ENCODE results near the gene SLC7A10.
"Not testable (repeated sequence)": the region's sequence is repeated elsewhere in the genome, so short reads cannot be mapped to it uniquely, and the experiment has no call there.

Gene SLC7A10

GRCh38 chr19:33219261-33219815, 6.3 kb downstream of the SLC7A10 start:
- no peak overlapping the region for H3K4me3 ChIP-seq (ENCODE audit: low read depth, low read length)

GRCh38 chr19:33217881-33218280, 7.8 kb downstream of the SLC7A10 start:
- no peak overlapping the region for H3K4me3 ChIP-seq (ENCODE audit: low read depth, low read length)

GRCh38 chr19:33216198-33216830, 9.3 kb downstream of the SLC7A10 start:
- H3K4me3 ChIP-seq (ENCODE audit: low read depth, low read length): no peak overlapping the region

GRCh38 chr19:33215438-33216197, 10.0 kb downstream of the SLC7A10 start:
- H3K4me3 ChIP-seq (ENCODE audit: low read depth, low read length): no peak overlapping the region

DNA sequence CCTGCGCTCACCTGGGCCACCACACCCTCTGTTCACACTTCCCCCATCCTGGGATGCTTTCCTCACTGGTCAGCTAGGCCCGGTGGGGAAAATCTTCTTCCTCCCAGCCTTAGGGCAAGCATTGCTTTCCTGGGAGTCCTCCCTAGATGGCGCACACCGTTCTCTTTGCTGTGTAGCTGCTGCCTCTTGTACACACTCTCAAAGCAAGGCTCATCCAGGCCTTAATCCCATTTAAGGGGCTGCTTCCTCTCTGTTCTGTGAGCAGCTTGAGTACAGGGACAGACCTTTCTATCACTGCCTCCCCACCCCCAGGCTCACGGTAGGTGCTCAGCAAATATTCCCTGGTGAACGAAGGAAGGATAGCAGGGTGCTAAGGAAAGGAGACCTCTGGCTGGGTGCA, 11.1 kb downstream of the SLC7A10 start:
- H3K4me3 ChIP-seq (ENCODE audit: low read depth, low read length): no peak overlapping the region

DNA sequence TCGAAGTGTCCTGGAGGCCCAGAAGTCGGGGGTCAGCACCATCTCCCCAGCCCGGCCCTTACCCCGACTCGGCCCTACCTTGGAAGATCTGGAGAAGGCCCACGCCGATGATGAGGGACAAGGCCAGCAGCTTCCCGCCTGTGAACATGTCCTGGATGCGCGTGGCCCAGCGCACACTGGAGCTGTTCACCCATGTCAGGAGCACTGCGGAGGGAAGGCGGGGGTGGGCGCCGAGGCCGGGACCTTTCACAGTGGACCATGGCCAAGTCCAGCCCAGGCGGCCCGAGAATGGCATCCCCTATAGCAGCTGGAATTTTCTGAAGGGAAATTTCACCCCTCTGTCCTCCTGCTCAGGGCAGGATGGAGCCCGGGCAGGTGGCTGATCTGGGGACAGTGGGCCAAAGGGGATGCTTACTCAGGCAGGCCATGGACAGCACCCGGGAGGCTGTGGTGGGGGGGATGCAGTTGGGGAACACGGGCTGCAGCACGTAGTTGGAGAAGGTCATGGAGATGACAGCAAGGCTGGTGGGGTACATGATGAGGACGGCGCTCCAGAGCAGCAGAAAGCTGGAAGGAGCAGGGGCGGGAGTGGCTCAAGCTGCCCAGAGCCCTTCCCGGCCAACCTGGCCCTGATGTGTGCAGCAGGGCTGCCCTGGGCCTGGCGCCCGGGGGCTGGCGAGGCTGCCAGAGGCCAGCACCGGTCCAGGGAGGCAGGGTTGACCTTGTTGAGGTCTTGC, 13.0 kb downstream of the SLC7A10 start:
- H3K4me3 ChIP-seq (ENCODE audit: low read depth, low read length): no peak overlapping the region

- no peak overlapping the region for H3K4me3 ChIP-seq (ENCODE audit: low read depth, low read length)
Observed at GRCh38 chr19:33211794-33212435, 13.7 kb downstream of the SLC7A10 start.

- H3K4me3 ChIP-seq (ENCODE audit: low read depth, low read length): no peak overlapping the region
Observed at GRCh38 chr19:33210266-33210940, 15.2 kb downstream of the SLC7A10 start.

DNA sequence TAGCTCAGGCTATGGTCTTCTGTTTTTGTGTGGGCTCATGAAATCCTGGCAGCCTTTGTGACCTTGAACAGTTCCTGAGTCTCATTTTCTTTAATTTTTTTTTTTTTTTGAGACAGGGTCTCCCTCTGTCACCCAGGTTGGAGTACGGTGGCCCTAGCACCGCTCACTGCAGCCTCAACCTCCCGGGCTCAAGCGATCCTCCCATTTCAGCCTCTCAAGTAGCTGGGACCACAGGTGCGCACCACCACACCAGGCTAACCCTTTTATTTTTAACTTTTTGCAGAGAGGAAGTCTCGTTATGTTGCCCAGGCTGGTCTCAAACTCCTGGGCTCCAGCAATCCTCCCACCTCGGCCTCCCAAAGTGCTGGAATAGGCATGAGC, 15.8 kb downstream of the SLC7A10 start:
- H3K4me3 ChIP-seq (ENCODE audit: low read depth, low read length): not testable (repeated sequence)

DNA sequence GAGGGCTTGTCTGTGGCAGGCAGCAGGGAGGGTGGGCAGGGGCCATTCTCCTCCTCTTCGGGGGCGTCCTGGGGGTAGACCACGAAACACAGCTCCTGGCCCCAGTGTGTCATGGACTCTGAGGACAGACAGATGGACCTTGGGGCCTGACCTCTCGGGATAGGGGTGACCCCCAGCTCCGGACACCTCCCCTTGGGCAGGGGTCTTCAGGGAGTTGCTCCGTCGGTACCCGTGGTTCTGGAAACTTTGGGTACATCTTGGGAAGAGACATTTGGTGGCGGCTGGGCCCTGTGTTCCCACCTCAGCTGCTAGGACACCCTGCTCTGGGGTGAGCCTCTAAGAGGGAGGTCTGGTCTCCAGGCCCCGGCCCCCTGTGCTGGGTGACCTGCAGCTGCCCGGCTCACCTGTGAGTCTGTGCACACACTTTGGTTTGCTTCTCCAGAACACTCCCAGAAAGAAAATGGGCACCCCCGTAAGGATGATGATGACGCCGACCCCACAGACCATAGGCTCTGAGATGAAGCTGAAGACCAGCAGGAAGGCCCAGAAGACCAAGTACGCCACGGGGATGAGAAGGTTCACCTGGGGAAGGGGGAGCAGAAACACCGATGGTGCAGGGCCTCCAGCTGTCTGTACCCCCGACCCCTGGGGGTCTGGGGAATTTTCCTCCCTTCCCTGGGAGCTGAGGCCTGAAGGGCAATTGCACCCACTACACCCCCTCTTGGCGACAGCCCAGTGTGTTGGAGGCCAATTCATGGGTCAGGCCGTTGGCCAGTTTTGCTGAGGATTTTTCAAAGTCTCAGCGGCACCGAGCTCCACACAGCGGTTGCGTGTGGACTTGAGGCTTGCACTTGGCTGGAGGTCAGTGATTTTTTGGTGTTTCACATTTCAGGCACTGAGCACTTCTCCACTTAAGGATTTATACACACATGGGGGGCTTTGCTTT, 16.5 kb downstream of the SLC7A10 start:
- no peak overlapping the region for H3K4me3 ChIP-seq (ENCODE audit: low read depth, low read length)

- H3K4me3 ChIP-seq (ENCODE audit: low read depth, low read length): no peak overlapping the region
Observed at GRCh38 chr19:33208371-33208895, 17.2 kb downstream of the SLC7A10 start.

GRCh38 chr19:33207903-33208302, 17.7 kb downstream of the SLC7A10 start:
- H3K4me3 ChIP-seq (ENCODE audit: low read depth, low read length): no peak overlapping the region

GRCh38 chr19:33207040-33207620, 18.5 kb downstream of the SLC7A10 start:
- no peak overlapping the region for H3K4me3 ChIP-seq (ENCODE audit: low read depth, low read length)

GRCh38 chr19:33206261-33207039, 19.2 kb downstream of the SLC7A10 start:
- no peak overlapping the region for H3K4me3 ChIP-seq (ENCODE audit: low read depth, low read length)

- H3K4me3 ChIP-seq (ENCODE audit: low read depth, low read length): no peak overlapping the region
Observed at GRCh38 chr19:33205531-33206260, 20.0 kb downstream of the SLC7A10 start.

GRCh38 chr19:33205110-33205509, 20.5 kb downstream of the SLC7A10 start:
- H3K4me3 ChIP-seq (ENCODE audit: low read depth, low read length): no peak overlapping the region
